ENCODE results near the gene SSPN. TPM values are rescaled to one million over a fixed set of nuclear protein-coding genes. Genes with fewer than 3 reads are reported as not detected.

The SSPN gene
- total RNA-seq, 2 donors from 2014 or later, result 52.4 to 61.1 TPM

DNA sequence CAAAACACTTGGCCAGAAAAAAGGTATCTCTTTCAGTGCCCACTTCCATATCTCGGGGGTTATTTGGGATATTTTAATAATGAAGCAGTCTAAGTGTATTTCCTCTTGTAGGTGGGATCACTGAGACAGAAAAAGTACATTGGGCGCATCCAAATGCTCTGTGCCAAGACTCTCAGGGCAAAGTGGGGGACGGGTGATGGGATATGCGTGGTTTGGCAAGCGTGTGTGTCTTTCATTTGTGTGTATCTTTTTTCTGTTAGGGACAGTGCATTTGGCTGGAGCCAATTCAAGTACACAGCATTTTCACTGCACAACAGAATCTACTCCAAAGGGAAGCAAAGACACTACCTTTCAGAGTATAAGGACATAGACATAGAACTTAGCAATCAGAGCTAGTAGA lies 29.3 kb downstream of the SSPN start:
- peaks cover 0 to 8% of the 10 kb centered on the region in 2 donors for H3K4me1 ChIP-seq
- TF ChIP-seq, protein P1, sequence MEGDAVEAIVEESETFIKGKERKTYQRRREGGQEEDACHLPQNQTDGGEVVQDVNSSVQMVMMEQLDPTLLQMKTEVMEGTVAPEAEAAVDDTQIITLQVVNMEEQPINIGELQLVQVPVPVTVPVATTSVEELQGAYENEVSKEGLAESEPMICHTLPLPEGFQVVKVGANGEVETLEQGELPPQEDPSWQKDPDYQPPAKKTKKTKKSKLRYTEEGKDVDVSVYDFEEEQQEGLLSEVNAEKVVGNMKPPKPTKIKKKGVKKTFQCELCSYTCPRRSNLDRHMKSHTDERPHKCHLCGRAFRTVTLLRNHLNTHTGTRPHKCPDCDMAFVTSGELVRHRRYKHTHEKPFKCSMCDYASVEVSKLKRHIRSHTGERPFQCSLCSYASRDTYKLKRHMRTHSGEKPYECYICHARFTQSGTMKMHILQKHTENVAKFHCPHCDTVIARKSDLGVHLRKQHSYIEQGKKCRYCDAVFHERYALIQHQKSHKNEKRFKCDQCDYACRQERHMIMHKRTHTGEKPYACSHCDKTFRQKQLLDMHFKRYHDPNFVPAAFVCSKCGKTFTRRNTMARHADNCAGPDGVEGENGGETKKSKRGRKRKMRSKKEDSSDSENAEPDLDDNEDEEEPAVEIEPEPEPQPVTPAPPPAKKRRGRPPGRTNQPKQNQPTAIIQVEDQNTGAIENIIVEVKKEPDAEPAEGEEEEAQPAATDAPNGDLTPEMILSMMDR (IDR thresholded peaks at IDR 0.05), result no peak
- no peak overlapping the region for H3K4me3 ChIP-seq
- no peaks in the 10 kb centered on the region for H3K27me3 ChIP-seq
- H3K36me3 ChIP-seq, result no peaks in the 10 kb centered on the region
- no peak for DNase-seq (ENCODE audit: low spot score)
- no peak overlapping the region for H3K27ac ChIP-seq
- no peaks in the 10 kb centered on the region for H3K9me3 ChIP-seq

DNA sequence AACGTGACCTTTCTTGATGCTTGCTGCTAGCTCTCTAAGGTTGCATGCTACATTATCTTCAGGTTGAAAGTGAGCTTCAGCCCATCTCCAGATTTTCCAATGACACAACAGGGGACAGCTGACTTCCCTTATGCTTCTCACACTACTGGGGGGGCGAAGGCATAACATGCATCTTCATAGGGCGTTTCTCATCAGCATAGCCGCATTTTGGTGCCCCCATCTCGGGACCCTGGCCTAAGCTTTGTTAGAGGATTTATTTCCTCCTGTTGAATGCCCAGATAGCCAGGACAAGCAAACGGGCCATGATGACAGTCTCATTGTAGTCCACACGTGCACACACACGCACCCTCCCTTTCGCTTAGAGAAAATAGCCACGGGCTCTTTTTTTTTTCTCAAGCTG lies 30.7 kb downstream of the SSPN start:
- DNase-seq (ENCODE audit: low spot score), result no peak
- H3K27ac ChIP-seq, result peak overlapping the region in 1 of 2 donors; percentile 50
- TF ChIP-seq, protein P1 (IDR thresholded peaks at IDR 0.05), result no peak
- H3K27me3 ChIP-seq, result no peaks in the 10 kb centered on the region
- peaks cover 0 to 8% of the 10 kb centered on the region in 2 donors for H3K4me1 ChIP-seq
- H3K36me3 ChIP-seq, result no peaks in the 10 kb centered on the region
- peak overlapping the region in 1 of 2 donors; percentile 51 for H3K4me3 ChIP-seq
- no peaks in the 10 kb centered on the region for H3K9me3 ChIP-seq

DNA sequence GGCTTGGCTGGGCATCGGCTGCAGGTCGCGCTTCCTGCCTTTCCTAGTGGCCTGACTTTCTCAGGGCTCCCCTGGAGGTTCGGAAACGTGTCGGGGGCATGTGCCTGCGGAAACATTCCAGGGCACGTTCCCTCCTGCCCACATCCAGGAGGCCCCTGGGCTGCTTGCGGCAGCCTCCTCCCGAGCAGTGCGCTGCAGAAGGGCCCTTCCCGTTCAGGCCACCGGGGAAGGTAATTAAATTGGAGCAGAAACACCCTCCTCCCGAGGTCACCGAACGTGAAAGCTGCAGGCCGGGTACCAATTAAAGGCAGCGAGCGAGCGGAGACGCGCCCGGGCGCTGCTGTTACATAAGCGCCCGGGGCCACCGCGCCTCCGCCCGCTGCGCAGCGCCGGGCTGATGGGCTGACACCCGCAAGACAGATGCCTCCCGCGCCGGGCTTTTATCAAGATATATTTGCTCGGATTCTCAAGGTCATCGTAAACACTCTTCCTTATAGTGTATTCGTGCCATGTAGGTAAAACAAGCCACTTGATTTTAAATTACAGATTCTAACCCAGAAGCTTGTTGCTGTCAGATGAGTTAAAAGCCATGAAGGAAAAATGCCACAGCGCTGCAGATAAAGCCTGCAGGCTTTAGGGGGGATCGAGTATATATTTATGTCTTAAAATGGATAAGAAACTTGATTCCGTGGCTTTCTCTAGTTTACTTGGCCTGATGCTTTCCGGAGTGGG lies 31.4 kb downstream of the SSPN start:
- peak overlapping the region; percentile 50 to 54 for H3K27ac ChIP-seq
- DNase-seq (ENCODE audit: low spot score), result no peak
- H3K36me3 ChIP-seq, result no peaks in the 10 kb centered on the region
- H3K4me3 ChIP-seq, result peak overlapping the region; percentile 30 to 51
- TF ChIP-seq, protein P1 (IDR thresholded peaks at IDR 0.05), result no peak
- H3K27me3 ChIP-seq, result no peaks in the 10 kb centered on the region
- peaks cover 0 to 8% of the 10 kb centered on the region in 2 donors for H3K4me1 ChIP-seq
- H3K9me3 ChIP-seq, result no peaks in the 10 kb centered on the region

DNA sequence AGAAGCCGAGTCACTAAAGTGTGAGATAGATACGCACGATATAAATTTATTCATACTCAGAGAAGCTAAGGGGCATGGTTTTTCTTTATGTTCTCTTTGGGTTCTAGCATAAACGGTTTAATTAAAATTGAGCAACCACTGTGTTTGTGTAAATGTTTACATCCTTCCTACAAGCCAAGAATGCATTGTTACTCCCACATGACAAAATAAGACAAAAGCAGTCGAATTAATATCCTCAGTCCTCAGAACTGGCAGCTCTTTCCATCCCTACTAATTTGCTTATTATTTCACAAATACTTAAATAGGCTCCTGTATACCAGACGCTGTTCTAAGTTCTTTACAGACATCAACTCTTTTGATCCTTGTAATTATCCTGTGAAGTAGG lies 32.0 kb downstream of the SSPN start:
- H3K4me3 ChIP-seq, result peak overlapping the region in 1 of 2 donors; percentile 51
- H3K27me3 ChIP-seq, result no peaks in the 10 kb centered on the region
- no peak overlapping the region for H3K27ac ChIP-seq
- TF ChIP-seq, protein P1 (IDR thresholded peaks at IDR 0.05), result no peak
- peaks cover 0 to 8% of the 10 kb centered on the region in 2 donors for H3K4me1 ChIP-seq
- DNase-seq (ENCODE audit: low spot score), result no peak
- H3K9me3 ChIP-seq, result no peaks in the 10 kb centered on the region
- no peaks in the 10 kb centered on the region for H3K36me3 ChIP-seq

DNA sequence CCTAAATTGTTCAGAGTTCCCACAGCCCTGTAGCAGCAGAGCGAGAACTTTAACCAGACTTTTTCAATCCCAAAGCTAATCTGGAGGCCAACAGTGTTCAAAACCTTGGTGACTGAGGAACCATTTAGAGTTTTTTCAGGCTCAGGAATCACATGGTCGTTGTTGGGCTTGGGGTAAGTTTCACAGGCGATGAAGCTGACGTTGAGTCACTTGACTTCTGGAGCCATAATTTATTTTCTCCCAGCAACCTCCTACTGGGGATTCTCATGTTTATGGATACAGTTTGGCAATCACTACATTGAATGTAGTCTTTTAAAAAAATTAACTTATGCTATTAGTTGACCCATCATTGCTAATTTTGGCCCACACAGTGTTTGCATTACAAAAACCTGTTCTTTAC lies 34.5 kb downstream of the SSPN start:
- H3K27ac ChIP-seq, result no peak overlapping the region
- peaks cover 0 to 8% of the 10 kb centered on the region in 2 donors for H3K4me1 ChIP-seq
- TF ChIP-seq, protein P1 (IDR thresholded peaks at IDR 0.05), result no peak
- H3K27me3 ChIP-seq, result no peaks in the 10 kb centered on the region
- H3K9me3 ChIP-seq, result no peaks in the 10 kb centered on the region
- H3K36me3 ChIP-seq, result no peaks in the 10 kb centered on the region
- DNase-seq (ENCODE audit: low spot score), result no peak
- no peak overlapping the region for H3K4me3 ChIP-seq

DNA sequence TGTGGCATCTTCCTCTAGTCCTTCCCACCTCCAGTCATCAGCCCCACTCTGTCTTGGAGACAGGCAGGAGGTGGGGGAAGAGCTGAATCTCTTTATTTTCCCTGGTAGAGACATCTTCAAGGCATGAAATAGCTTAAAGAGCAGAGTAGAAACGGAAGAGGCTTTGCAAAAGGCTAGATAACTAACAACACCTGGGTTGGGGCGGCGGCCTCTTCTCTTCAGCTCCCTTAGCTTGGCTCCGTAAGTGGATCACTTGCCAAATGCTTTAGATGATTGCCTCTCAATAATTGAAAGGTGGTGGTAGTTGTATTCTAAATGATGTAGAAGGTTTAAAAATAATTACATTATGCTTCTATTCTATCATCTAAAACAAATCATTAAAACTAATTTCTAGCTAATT lies 36.1 kb downstream of the SSPN start:
- TF ChIP-seq, protein P1 (IDR thresholded peaks at IDR 0.05), result no peak
- H3K36me3 ChIP-seq, result no peaks in the 10 kb centered on the region
- no peak for DNase-seq (ENCODE audit: low spot score)
- H3K27me3 ChIP-seq, result no peaks in the 10 kb centered on the region
- no peak overlapping the region for H3K4me3 ChIP-seq
- H3K27ac ChIP-seq, result no peak overlapping the region
- no peaks in the 10 kb centered on the region for H3K9me3 ChIP-seq
- H3K4me1 ChIP-seq, result peaks cover 0 to 1% of the 10 kb centered on the region in 2 donors
